RWPE1 (cell line): ENCODE data around the gene PDCD2L.

Experiments
- CTCF ChIA-PET: fragments of 350-600 bp; sonication (Branson Sonifier 250); formaldehyde crosslinking; extraction: SDS; loops from one replicate; lab custom pipeline; 2021; lab: Yijun Ruan, JAX
- POLR2A ChIA-PET: fragments of 400-600 bp; formaldehyde crosslinking; extraction: SDS; loops from one replicate; lab custom pipeline; 2020; ENCODE audit warnings: antibody characterized with exemption; ENCODE audit not compliant: low non-redundant PET; lab: Yijun Ruan, JAX
- DNase-seq: peaks from one replicate; pipeline ENCODE4 v3.0.0; 2012; ENCODE audit warnings: low spot score
- H3K27ac ChIP-seq: fragments of 450-650 bp; 2 replicates; pipeline ENCODE4 v1.5.1; 2017
- CTCF ChIP-seq: fragments of 450-650 bp; conservative IDR thresholded peaks from 2 replicates; pipeline ENCODE4 v1.5.1; 2017; ENCODE audit warnings: low read depth, mild to moderate bottlenecking

PDCD2L gene

GRCh38 chr19:34408411-34408810, 4.2 kb downstream of the PDCD2L start:
- CTCF ChIA-PET: interaction anchor here (0.6 kb wide), 1 partner anchor 67 kb away, joined by 3 read pairs; no protein-coding TSS in a partner anchor

GRCh38 chr19:34409189-34410164, 5.3 kb downstream of the PDCD2L start:
- H3K27ac ChIP-seq: no peak overlapping the region
- POLR2A ChIA-PET: interaction anchor here (0.6 kb wide), 1 partner anchor 19 kb away, joined by 3 read pairs; the partner anchor contains the start of gene UBA2
- TF ChIP-seq CTCF: no peak
- CTCF ChIA-PET: no interaction called here
- no peak for DNase-seq

More at GRCh38 chr19:34408411-34408810, 4.2 kb downstream of the PDCD2L start:
- POLR2A ChIA-PET: no interaction called here
- DNase-seq: no peak
- no peak overlapping the region for H3K27ac ChIP-seq
- no peak for TF ChIP-seq CTCF

GRCh38 chr19:34411216-34411615, 7.0 kb downstream of the PDCD2L start:
- H3K27ac ChIP-seq: no peak overlapping the region
- CTCF ChIA-PET: interaction anchor here (1.0 kb wide), 1 partner anchor 12 kb away, joined by 4 read pairs; no protein-coding TSS in a partner anchor
- no peak for DNase-seq
- POLR2A ChIA-PET: no interaction called here
- no peak for TF ChIP-seq CTCF

- peak; percentile 52 for DNase-seq
- no peak for TF ChIP-seq CTCF
- POLR2A ChIA-PET: no interaction called here
- CTCF ChIA-PET: interaction anchor here (0.5 to 0.9 kb wide), 2 partner anchors 57 to 1291 kb away, joined by 3 to 7 read pairs; no protein-coding TSS in a partner anchor
- peak overlapping the region; percentile 51; the same call in 1 of the 2 replicates for H3K27ac ChIP-seq
Observed at GRCh38 chr19:34416021-34416545, 11.9 kb downstream of the PDCD2L start.

- ChIA-PET CTCF (no interaction called here), POLR2A (no interaction called here)
- no peak for DNase-seq
- no peak overlapping the region for H3K27ac ChIP-seq
- no peak for TF ChIP-seq CTCF
Observed at GRCh38 chr19:34418300-34418699, 14.1 kb downstream of the PDCD2L start.

- no peak for TF ChIP-seq CTCF
- no peak for DNase-seq
- POLR2A ChIA-PET: interaction anchor here (0.5 kb wide), 1 partner anchor 21 kb away, joined by 9 read pairs; no protein-coding TSS in a partner anchor
Observed at GRCh38 chr19:34426096-34426661, 22.0 kb downstream of the PDCD2L start.

More at GRCh38 chr19:34426096-34426661, 22.0 kb downstream of the PDCD2L start:
- H3K27ac ChIP-seq: peak overlapping the region; percentile 68
- CTCF ChIA-PET: interaction anchor here (0.6 to 0.9 kb wide), 2 partner anchors 49 to 100 kb away, joined by 5 to 6 read pairs; no protein-coding TSS in a partner anchor
